H1 (cell line): Measurements from ENCODE around the gene PPCDC.

Source experiments
- CBX5 ChIP-seq: fragments of 300-800, 300-1000 bp; sonication (generic); IDR thresholded peaks from 2 replicates; pipeline ENCODE4 v1.7.1; 2016; ENCODE audit warnings: antibody characterized with exemption, low read length, low read depth
- CEBPB ChIP-seq: IDR thresholded peaks from 2 replicates; pipeline ENCODE4 v1.6.1; 2012; ENCODE audit warnings: low read depth, low read length
- CREB1 ChIP-seq: IDR thresholded peaks from 2 replicates; pipeline ENCODE4 v1.6.1; 2012; ENCODE audit warnings: inconsistent platforms
- EZH2 ChIP-seq: fragments of 200-600 bp; sonication (generic); IDR thresholded peaks from 2 replicates; pipeline ENCODE4 v1.7.1; 2012; ENCODE audit warnings: low read depth, mild to moderate bottlenecking, moderate library complexity, low read length, inconsistent platforms; ENCODE audit not compliant: severe bottlenecking
- GABPA ChIP-seq: IDR thresholded peaks from 2 replicates; pipeline ENCODE4 v1.6.1; 2011; ENCODE audit warnings: mild to moderate bottlenecking, low read length, moderate library complexity, borderline replicate concordance; ENCODE audit not compliant: insufficient read depth
- MAFK ChIP-seq: IDR thresholded peaks from 2 replicates; pipeline ENCODE4 v1.6.1; 2012; ENCODE audit warnings: low read depth, mild to moderate bottlenecking, improper control_type of control experiment, low read length
- PHF8 ChIP-seq: fragments of 200-600 bp; sonication (generic); conservative IDR thresholded peaks from 2 replicates; pipeline ENCODE4 v1.7.1; 2012; ENCODE audit warnings: low read depth, mild to moderate bottlenecking, inconsistent platforms, low read length, moderate library complexity
- POLR2A ChIP-seq, 2 experiments: IDR thresholded peaks; 1 replicate in 1 of 2; 2 replicates in 1 of 2; pipeline ENCODE4 v1.6.1; 2011; ENCODE audit warnings: low read depth in 2 of 2, low read length in 2 of 2, mild to moderate bottlenecking in 2 of 2; ENCODE audit errors: control extremely low read depth in 1 of 2
- RAD21 ChIP-seq, 2 experiments: IDR thresholded peaks in 1 of 2; conservative IDR thresholded peaks in 1 of 2; 2 replicates each; pipeline ENCODE4 v1.6.1; 2011; ENCODE audit warnings: low read depth in 2 of 2, low read length in 2 of 2, improper control_type of control experiment in 1 of 2, inconsistent platforms in 1 of 2, mild to moderate bottlenecking in 1 of 2, moderate library complexity in 1 of 2
- SP1 ChIP-seq: IDR thresholded peaks from 2 replicates; pipeline ENCODE4 v1.6.1; 2011; ENCODE audit warnings: low read depth, low read length
- SRF ChIP-seq: IDR thresholded peaks from 2 replicates; pipeline ENCODE4 v1.6.1; 2011; ENCODE audit warnings: mild to moderate bottlenecking, low read depth, low read length, moderate library complexity
- TF ChIP-seq, protein P1 (sequence below), 3 experiments: IDR thresholded peaks; 1 replicate in 2 of 3; 2 replicates in 1 of 3; pipeline versions ENCODE4 v1.5.1 to v1.6.1; 2011; ENCODE audit warnings: low read length in 3 of 3, mild to moderate bottlenecking in 3 of 3, inconsistent platforms in 2 of 3, low read depth in 1 of 3, moderate library complexity in 1 of 3; ENCODE audit not compliant: insufficient read depth in 1 of 3; ENCODE audit errors: control extremely low read depth in 1 of 3
- TF ChIP-seq, protein P2 (sequence below): IDR thresholded peaks from 2 replicates; pipeline ENCODE4 v1.6.1; 2012; ENCODE audit warnings: inconsistent platforms

DNA sequence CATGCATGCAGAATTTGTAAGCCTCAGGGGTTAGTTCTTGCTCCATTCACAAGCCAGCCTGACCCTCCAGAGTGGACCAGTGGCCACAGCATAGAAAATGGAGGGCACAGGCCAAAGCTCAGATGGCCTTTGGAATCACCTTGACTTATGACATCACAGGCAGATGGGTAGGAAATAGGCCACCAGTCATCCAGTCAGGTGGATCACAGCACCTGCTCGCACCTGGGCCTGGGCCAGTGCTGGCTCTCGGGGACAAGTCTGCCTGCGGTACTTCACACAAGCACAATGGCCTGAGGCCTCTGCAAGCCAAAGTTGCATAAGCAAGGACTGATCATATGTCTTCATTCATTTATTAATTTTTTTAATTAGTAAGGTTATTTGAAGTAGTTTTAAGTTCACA, 39.3 kb downstream of the PPCDC start:
- TF ChIP-seq, protein P1, sequence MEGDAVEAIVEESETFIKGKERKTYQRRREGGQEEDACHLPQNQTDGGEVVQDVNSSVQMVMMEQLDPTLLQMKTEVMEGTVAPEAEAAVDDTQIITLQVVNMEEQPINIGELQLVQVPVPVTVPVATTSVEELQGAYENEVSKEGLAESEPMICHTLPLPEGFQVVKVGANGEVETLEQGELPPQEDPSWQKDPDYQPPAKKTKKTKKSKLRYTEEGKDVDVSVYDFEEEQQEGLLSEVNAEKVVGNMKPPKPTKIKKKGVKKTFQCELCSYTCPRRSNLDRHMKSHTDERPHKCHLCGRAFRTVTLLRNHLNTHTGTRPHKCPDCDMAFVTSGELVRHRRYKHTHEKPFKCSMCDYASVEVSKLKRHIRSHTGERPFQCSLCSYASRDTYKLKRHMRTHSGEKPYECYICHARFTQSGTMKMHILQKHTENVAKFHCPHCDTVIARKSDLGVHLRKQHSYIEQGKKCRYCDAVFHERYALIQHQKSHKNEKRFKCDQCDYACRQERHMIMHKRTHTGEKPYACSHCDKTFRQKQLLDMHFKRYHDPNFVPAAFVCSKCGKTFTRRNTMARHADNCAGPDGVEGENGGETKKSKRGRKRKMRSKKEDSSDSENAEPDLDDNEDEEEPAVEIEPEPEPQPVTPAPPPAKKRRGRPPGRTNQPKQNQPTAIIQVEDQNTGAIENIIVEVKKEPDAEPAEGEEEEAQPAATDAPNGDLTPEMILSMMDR (IDR thresholded peaks at IDR 0.05; ENCODE audit: control extremely low read depth in 1 of 3, insufficient read depth in 1 of 3, low read depth in 1 of 3, low read length in 3 of 3) = no peak
- no peak for TF ChIP-seq PHF8
- TF ChIP-seq MAFK = no peak
- no peak for TF ChIP-seq SRF
- TF ChIP-seq EZH2 = no peak
- TF ChIP-seq, protein P2, sequence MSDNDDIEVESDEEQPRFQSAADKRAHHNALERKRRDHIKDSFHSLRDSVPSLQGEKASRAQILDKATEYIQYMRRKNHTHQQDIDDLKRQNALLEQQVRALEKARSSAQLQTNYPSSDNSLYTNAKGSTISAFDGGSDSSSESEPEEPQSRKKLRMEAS = no peak
- no peak for TF ChIP-seq RAD21 (IDR thresholded peaks at IDR 0.05 in 1 of 2, conservative IDR thresholded peaks at IDR 0.05 in 1 of 2; ENCODE audit: low read depth in 2 of 2, low read length in 2 of 2)
- TF ChIP-seq GABPA = no peak
- no peak for TF ChIP-seq CBX5
- TF ChIP-seq CEBPB = no peak
- TF ChIP-seq SP1 = no peak
- TF ChIP-seq POLR2A (IDR thresholded peaks at IDR 0.05; ENCODE audit: control extremely low read depth in 1 of 2, low read depth in 2 of 2, low read length in 2 of 2) = no peak
- no peak for TF ChIP-seq CREB1
